Measurements from ENCODE around the gene SRRM4. TPM values are rescaled to one million over a fixed set of nuclear protein-coding genes. Genes with fewer than 3 reads are reported as not detected.
"Not testable (repeated sequence)": the region's sequence is repeated elsewhere in the genome, so short reads cannot be mapped to it uniquely, and the experiment has no call there.

Gene SRRM4
- total RNA-seq, 1 donor, result not detected

DNA sequence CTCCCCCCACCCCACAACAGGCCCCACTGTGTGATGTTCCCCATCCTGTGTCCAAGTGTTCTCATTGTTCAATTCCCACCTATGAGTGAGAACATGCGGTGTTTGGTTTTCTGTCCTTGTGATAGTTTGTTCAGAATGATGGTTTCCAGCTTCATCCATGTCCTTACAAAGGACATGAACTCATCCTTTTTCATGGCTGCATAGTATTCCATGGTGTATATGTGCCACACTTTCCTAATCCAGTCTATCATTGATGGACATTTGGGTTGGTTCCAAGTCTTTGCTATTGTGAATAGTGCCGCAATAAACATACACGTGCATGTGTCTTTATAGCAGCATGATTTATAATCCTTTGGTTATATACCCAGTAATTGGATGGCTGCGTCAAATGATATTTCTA lies 123.6 kb downstream of the SRRM4 start:
- not testable (repeated sequence) for H3K9me3 ChIP-seq (ENCODE audit: low read depth, low read length); H3K27me3 ChIP-seq (ENCODE audit: insufficient read depth, low read length); H3K4me1 ChIP-seq (ENCODE audit: insufficient read depth, low read length); H3K4me3 ChIP-seq (ENCODE audit: low read length)

- no peaks in the 10 kb centered on the region for H3K9me3 ChIP-seq (ENCODE audit: low read depth, low read length)
- no peak overlapping the region for H3K4me3 ChIP-seq (ENCODE audit: low read length)
- no peaks in the 10 kb centered on the region for H3K4me1 ChIP-seq (ENCODE audit: insufficient read depth, low read length)
- H3K27me3 ChIP-seq (ENCODE audit: insufficient read depth, low read length), result no peaks in the 10 kb centered on the region
Observed at GRCh38 chr12:119113496-119113986, 132.2 kb downstream of the SRRM4 start.

DNA sequence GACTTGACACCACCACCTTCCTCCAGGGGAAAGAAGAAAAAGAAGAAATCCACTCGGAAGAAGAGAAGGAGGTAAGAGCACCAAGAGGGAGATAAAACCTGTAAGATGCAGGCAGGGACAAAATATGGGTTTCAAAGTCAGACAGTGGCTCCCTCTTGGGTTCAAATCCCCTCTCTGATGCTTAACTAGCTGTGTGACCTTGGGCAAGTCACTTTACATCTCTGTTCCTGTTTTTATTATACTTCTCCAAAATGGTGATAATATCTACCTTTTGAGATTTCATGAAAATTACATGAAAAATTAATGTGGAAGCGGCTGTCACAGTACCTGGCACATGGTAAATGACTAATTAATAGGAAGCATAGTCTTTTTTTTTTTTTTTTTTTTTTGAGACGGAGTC lies 133.0 kb downstream of the SRRM4 start:
- Histone ChIP-seq H3K9me3 (ENCODE audit: low read depth, low read length) (no peaks in the 10 kb centered on the region), H3K4me1 (ENCODE audit: insufficient read depth, low read length) (no peaks in the 10 kb centered on the region), H3K27me3 (ENCODE audit: insufficient read depth, low read length) (no peaks in the 10 kb centered on the region), H3K4me3 (ENCODE audit: low read length) (no peak overlapping the region)

DNA sequence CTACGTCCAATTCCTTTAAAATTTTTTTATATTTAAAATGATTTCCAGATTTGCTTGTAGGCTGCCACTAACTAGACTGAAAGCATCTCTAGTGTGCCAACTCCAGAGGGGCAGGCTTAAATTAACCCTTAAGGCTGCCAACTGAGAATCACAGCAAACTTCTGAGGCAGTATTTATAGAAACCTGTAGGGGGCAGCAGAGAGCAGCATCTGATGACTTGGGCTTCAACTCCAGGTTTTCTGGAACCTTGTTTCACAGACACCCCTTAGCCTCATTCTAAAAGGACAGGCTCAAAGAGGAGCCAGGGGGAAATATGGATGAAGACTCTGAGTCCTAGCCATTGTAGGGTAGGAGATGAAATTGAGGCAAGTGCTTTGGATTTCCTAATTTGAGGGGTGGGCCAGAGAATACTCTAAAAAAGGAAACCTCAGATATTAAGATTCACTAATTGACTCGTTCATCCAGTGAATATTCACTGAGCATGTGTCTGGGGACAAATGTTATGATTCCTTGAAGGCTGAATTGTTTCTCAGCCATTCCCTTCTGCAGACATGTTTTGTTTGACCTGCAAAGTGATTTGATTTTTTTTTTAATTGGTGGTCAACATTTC lies 134.1 kb downstream of the SRRM4 start:
- Histone ChIP-seq H3K4me1 (ENCODE audit: insufficient read depth, low read length) (no peaks in the 10 kb centered on the region), H3K27me3 (ENCODE audit: insufficient read depth, low read length) (no peaks in the 10 kb centered on the region), H3K4me3 (ENCODE audit: low read length) (no peak overlapping the region), H3K9me3 (ENCODE audit: low read depth, low read length) (no peaks in the 10 kb centered on the region)

- no peaks in the 10 kb centered on the region for H3K4me1 ChIP-seq (ENCODE audit: insufficient read depth, low read length)
- no peaks in the 10 kb centered on the region for H3K9me3 ChIP-seq (ENCODE audit: low read depth, low read length)
- no peak overlapping the region for H3K4me3 ChIP-seq (ENCODE audit: low read length)
- no peaks in the 10 kb centered on the region for H3K27me3 ChIP-seq (ENCODE audit: insufficient read depth, low read length)
Observed at GRCh38 chr12:119117936-119118335, 136.6 kb downstream of the SRRM4 start.

- Histone ChIP-seq H3K9me3 (ENCODE audit: low read depth, low read length) (no peaks in the 10 kb centered on the region), H3K4me1 (ENCODE audit: insufficient read depth, low read length) (no peaks in the 10 kb centered on the region), H3K4me3 (ENCODE audit: low read length) (no peak overlapping the region), H3K27me3 (ENCODE audit: insufficient read depth, low read length) (no peaks in the 10 kb centered on the region)
Observed at GRCh38 chr12:119118625-119119024, 137.3 kb downstream of the SRRM4 start.

GRCh38 chr12:119122047-119122446 lies 140.7 kb downstream of the SRRM4 start:
- no peaks in the 10 kb centered on the region for H3K27me3 ChIP-seq (ENCODE audit: insufficient read depth, low read length)
- H3K4me1 ChIP-seq (ENCODE audit: insufficient read depth, low read length), result no peaks in the 10 kb centered on the region
- no peaks in the 10 kb centered on the region for H3K9me3 ChIP-seq (ENCODE audit: low read depth, low read length)
- no peak overlapping the region for H3K4me3 ChIP-seq (ENCODE audit: low read length)

GRCh38 chr12:119122751-119123150 lies 141.4 kb downstream of the SRRM4 start:
- Histone ChIP-seq H3K27me3 (ENCODE audit: insufficient read depth, low read length) (no peaks in the 10 kb centered on the region), H3K4me3 (ENCODE audit: low read length) (no peak overlapping the region), H3K9me3 (ENCODE audit: low read depth, low read length) (no peaks in the 10 kb centered on the region), H3K4me1 (ENCODE audit: insufficient read depth, low read length) (no peaks in the 10 kb centered on the region)

GRCh38 chr12:119128527-119128926 lies 147.2 kb downstream of the SRRM4 start:
- Histone ChIP-seq H3K27me3 (ENCODE audit: insufficient read depth, low read length) (no peaks in the 10 kb centered on the region), H3K4me3 (ENCODE audit: low read length) (no peak overlapping the region), H3K9me3 (ENCODE audit: low read depth, low read length) (no peaks in the 10 kb centered on the region), H3K4me1 (ENCODE audit: insufficient read depth, low read length) (no peaks in the 10 kb centered on the region)

DNA sequence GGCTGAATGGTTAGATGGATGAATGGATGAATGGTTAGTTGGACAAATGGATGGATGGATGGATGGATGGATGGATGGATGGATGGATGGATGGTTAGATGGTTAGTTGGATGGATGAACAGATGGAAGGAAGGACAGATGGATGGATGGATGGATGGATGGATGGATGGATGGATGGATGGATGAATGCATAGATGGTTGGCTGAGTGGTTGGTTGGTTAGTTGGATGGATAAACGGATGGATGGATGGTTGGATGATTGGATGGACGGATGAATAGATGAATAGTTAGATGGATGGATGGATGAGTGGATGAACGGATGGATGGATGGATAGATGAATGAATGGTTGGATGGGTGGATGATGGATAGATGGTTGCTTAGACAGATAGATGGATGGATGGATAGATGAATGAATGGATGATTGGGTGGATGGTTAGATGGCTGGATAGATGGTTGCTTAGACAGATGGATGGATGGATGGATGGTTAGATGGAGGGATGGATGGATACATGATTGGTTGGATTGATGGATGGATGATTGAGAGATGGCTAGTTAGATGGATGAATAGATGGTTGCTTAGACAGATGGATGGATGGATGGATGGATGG lies 148.6 kb downstream of the SRRM4 start:
- H3K27me3 ChIP-seq (ENCODE audit: insufficient read depth, low read length), result no peaks in the 10 kb centered on the region
- H3K4me3 ChIP-seq (ENCODE audit: low read length), result no peak overlapping the region
- no peaks in the 10 kb centered on the region for H3K4me1 ChIP-seq (ENCODE audit: insufficient read depth, low read length)
- H3K9me3 ChIP-seq (ENCODE audit: low read depth, low read length), result no peaks in the 10 kb centered on the region

DNA sequence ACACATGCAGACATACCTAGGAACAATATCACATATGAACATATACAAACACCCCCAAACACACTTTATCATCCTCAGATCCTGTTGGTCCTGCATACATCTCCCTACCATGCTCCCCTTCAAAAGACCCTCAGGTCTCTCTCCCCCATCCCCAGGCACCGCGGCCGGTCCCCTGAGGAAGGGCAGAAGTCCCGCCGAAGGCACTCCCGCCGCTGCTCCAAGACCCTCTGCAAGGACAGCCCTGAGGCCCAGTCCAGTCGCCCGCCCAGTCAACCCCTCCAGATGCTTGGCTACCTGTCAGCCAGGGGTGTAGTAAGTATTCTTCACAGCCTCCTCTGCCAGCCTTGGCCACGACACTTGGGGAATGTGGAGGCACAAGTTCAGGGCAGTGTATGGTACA lies 149.2 kb downstream of the SRRM4 start:
- Histone ChIP-seq H3K4me3 (ENCODE audit: low read length) (no peak overlapping the region), H3K27me3 (ENCODE audit: insufficient read depth, low read length) (no peaks in the 10 kb centered on the region), H3K4me1 (ENCODE audit: insufficient read depth, low read length) (no peaks in the 10 kb centered on the region), H3K9me3 (ENCODE audit: low read depth, low read length) (no peaks in the 10 kb centered on the region)

GRCh38 chr12:119134284-119135072 lies 153.1 kb downstream of the SRRM4 start:
- H3K4me3 ChIP-seq (ENCODE audit: low read length), result no peak overlapping the region
- no peaks in the 10 kb centered on the region for H3K4me1 ChIP-seq (ENCODE audit: insufficient read depth, low read length)
- H3K27me3 ChIP-seq (ENCODE audit: insufficient read depth, low read length), result no peaks in the 10 kb centered on the region

GRCh38 chr12:119136811-119137410 lies 155.6 kb downstream of the SRRM4 start:
- Histone ChIP-seq H3K4me1 (ENCODE audit: insufficient read depth, low read length) (no peaks in the 10 kb centered on the region), H3K4me3 (ENCODE audit: low read length) (no peak overlapping the region), H3K27me3 (ENCODE audit: insufficient read depth, low read length) (no peaks in the 10 kb centered on the region), H3K9me3 (ENCODE audit: low read depth, low read length) (no peaks in the 10 kb centered on the region)

More at GRCh38 chr12:119134284-119135072, 153.1 kb downstream of the SRRM4 start:
- H3K9me3 ChIP-seq (ENCODE audit: low read depth, low read length), result no peaks in the 10 kb centered on the region

- Histone ChIP-seq H3K4me3 (ENCODE audit: low read length) (no peak overlapping the region), H3K9me3 (ENCODE audit: low read depth, low read length) (no peaks in the 10 kb centered on the region), H3K27me3 (ENCODE audit: insufficient read depth, low read length) (no peaks in the 10 kb centered on the region), H3K4me1 (ENCODE audit: insufficient read depth, low read length) (no peaks in the 10 kb centered on the region)
Observed at GRCh38 chr12:119139448-119139847, 158.1 kb downstream of the SRRM4 start.

DNA sequence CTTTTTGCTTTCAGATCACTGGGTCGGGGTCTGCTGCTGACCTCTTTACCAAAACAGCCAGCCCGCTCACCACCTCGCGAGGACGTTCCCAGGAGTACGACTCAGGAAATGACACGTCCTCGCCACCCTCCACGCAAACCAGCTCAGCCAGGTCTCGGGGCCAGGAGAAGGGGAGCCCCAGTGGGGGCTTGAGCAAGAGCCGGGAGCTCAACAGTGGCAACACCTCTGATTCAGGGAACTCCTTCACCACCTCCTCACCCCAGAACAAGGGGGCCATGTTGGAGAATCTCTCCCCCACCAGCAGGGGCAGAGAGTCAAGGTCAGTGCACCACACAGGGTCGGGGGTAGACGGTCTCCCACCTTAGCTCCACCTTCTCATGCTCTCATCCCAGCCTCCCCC lies 164.0 kb downstream of the SRRM4 start:
- Histone ChIP-seq H3K4me3 (ENCODE audit: low read length) (no peak overlapping the region), H3K9me3 (ENCODE audit: low read depth, low read length) (no peaks in the 10 kb centered on the region), H3K4me1 (ENCODE audit: insufficient read depth, low read length) (no peaks in the 10 kb centered on the region), H3K27me3 (ENCODE audit: insufficient read depth, low read length) (no peaks in the 10 kb centered on the region)
